Measurements from ENCODE around the gene GDPD4.

GDPD4 gene

GRCh38 chr11:77287615-77288273 is 13.7 kb downstream of the GDPD4 start:
- TF ChIP-seq JUND (IDR thresholded peaks at IDR 0.05; ENCODE audit: low read depth), result no peak
- no peak for DNase-seq (ENCODE audit: low read depth in 1 of 2, low spot score in 1 of 2)
- in situ Hi-C loops (cut with HindIII; ENCODE audit: low pct_unique_long_range_greater_than_20kb, low sequenced_read_pairs), result no loop called here

- DNase-seq (ENCODE audit: low read depth in 1 of 2, low spot score in 1 of 2), result no peak
- in situ Hi-C loops (cut with HindIII; ENCODE audit: low pct_unique_long_range_greater_than_20kb, low sequenced_read_pairs), result no loop called here
- no peak for TF ChIP-seq JUND (IDR thresholded peaks at IDR 0.05; ENCODE audit: low read depth)
Observed at GRCh38 chr11:77287136-77287535, 14.3 kb downstream of the GDPD4 start.

DNA sequence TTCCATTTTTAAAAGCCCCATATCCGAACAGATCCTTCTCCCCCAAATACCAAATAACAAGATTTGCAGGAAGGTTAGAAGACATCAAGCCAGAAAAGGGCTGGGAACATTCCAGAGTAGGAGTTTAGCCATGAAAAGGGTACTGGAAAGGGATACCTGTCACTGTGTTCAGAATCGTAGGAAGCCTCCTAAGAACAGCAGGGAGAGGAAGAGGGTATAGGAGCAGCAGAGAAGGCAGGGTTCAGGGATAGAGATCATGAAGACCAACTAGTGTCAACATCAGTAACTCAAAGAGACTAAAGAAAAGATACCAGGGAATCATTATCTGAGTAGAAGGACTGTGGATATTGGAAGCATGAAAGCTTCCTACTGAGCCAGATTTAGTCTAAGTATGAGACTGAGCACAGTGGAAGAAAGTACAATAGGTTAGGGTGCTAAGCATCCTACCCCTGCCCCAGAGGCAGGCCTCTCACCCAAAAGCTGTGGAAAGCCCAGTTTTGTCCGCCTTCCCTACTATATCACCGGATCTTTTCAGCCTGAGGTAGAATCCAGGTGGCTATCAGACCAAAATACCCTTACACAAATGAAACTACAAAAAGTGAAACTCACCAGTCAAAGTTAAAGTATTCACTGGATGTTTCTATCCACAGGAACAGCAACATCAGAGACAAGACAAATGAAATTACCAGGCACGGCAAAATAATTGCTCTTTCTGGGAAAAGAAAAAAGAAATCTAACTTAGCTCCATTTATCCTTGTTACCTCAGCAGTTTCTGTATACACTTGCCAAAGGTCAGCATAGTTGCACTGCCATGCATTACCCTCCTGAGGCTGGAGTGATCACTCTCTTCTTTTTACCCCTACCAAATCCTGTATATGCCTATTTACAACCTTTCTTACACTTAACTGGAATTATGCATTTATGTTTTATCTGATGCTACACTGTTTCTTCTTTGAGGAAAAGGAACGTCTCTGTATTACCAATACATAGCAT is 16.7 kb downstream of the GDPD4 start:
- TF ChIP-seq JUND (IDR thresholded peaks at IDR 0.05; ENCODE audit: low read depth), result no peak
- in situ Hi-C loops (cut with HindIII; ENCODE audit: low pct_unique_long_range_greater_than_20kb, low sequenced_read_pairs), result no loop called here
- no peak for DNase-seq (ENCODE audit: low read depth in 1 of 2, low spot score in 1 of 2)

DNA sequence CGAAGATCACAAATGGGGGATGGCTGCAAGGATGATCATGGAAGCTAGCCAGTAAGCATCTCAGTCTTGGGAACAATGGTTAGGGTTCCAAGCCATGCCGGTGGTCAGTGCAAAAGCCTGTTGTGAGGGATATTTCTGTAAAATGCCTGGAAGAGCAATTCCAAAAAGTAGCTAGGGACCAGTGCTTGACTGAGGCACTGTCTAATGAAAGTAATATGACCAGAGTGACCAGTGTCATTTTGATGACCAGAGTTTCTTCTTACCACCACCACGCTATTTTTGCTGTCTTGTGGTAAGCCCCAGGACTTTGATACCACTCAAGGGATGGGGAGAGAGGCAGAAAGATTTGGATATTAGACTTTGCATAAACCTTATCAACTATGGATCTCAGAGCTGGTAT is 18.4 kb downstream of the GDPD4 start:
- TF ChIP-seq JUND (IDR thresholded peaks at IDR 0.05; ENCODE audit: low read depth), result no peak
- no peak for DNase-seq (ENCODE audit: low read depth in 1 of 2, low spot score in 1 of 2)
- in situ Hi-C loops (cut with HindIII; ENCODE audit: low pct_unique_long_range_greater_than_20kb, low sequenced_read_pairs), result no loop called here

DNA sequence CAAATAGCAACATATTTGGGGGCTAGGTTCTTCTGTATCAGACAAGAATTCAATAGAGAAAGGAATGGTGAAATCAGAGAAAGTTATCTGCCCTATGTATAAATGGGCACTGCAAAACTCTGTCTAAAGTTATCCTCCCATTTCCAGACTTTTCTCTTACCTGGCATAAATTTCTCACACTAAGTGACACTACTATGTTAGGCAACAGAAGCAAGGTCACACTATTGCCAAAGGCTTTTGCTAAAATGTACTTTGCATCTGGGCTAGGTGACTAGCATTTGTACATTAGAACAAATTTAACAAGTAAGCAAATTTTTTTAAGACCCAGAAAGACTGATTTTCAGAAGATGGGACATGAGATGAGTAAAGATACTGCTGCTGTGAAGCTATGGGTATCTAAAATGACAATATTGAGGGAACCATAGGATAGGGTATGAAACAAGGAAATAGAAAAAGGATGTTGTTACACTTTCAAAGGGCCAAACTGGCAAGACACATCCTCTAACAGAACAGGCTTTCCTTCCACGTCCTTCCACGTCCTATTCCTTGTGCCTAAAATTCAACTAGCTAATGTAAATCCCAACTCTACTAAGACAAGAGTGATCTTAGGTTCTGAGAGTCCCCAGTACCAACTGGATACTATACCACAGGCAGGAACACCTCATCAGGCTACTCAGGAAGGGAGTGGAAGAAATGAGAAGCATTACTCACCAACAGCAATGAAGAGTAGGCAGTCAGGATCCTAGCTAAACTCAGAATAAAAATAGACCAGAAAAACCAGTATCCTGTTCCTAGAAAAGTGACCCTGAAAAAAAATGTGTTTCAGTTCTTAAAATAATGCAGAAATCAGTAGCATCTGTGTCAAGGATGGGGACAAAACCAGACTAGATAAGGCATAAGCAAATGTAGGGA is 22.6 kb downstream of the GDPD4 start:
- in situ Hi-C loops (cut with HindIII; ENCODE audit: low pct_unique_long_range_greater_than_20kb, low sequenced_read_pairs), result no loop called here
- no peak for DNase-seq (ENCODE audit: low read depth in 1 of 2, low spot score in 1 of 2)
- no peak for TF ChIP-seq JUND (IDR thresholded peaks at IDR 0.05; ENCODE audit: low read depth)

DNA sequence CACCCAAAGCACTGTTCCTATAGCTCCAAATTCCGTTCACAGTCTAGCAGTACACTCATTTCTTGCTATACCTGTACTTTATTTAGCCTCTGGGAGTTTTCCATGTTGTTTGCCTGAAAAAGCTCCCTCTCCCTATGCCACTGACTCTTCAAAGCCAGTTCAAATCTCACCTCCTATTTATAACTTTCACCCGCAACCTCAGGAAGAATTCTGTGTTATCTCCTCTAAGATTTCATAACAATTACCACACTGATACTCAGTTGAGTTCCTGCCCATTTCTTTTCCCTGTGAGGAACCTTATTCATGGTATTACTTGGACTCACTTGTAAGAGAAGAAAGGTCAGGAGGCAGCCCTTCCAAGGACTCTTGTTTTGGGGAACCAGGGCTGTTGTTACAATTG is 25.2 kb downstream of the GDPD4 start:
- TF ChIP-seq JUND (IDR thresholded peaks at IDR 0.05; ENCODE audit: low read depth), result no peak
- in situ Hi-C loops (cut with HindIII; ENCODE audit: low pct_unique_long_range_greater_than_20kb, low sequenced_read_pairs), result no loop called here
- no peak for DNase-seq (ENCODE audit: low read depth in 1 of 2, low spot score in 1 of 2)

GRCh38 chr11:77270921-77271320 is 30.6 kb downstream of the GDPD4 start:
- TF ChIP-seq JUND (IDR thresholded peaks at IDR 0.05; ENCODE audit: low read depth), result no peak
- DNase-seq (ENCODE audit: low read depth in 1 of 2, low spot score in 1 of 2), result peak in 1 of 2 experiments; percentile 34
- in situ Hi-C loops (cut with HindIII; ENCODE audit: low pct_unique_long_range_greater_than_20kb, low sequenced_read_pairs), result no loop called here

DNA sequence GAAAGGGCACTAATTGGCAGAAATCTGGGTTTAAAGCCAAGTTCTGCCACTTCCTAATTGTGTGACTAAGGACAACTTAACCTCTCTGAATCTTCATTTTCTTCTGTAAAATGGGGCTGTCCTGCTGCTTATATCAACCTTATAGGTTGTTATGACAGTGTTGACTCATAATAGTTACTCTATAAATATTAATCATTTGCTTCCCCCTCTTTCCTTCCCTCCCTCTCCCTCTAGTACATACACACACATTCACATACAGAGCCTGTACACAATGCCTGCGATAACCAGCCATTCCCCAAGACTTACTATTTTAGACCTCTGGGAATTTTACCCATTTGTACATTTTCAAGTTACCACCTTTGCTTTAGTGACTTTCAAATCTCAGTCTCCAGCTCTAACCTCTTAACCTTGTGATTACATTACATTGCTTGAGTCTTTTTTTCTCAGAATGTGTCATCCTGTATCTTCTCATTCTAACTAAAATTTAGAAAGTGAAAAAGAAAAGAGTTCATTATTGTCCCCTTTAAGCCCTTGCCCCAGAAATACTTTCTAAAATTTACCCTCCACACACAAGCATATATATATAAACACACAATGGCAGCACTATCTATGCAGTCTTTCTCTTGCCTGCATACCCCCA is 31.9 kb downstream of the GDPD4 start:
- DNase-seq (ENCODE audit: low read depth in 1 of 2, low spot score in 1 of 2), result no peak
- in situ Hi-C loops (cut with HindIII; ENCODE audit: low pct_unique_long_range_greater_than_20kb, low sequenced_read_pairs), result no loop called here
- TF ChIP-seq JUND (IDR thresholded peaks at IDR 0.05; ENCODE audit: low read depth), result no peak

- no peak for DNase-seq (ENCODE audit: low read depth in 1 of 2, low spot score in 1 of 2)
- TF ChIP-seq JUND (IDR thresholded peaks at IDR 0.05; ENCODE audit: low read depth), result no peak
Observed at GRCh38 chr11:77267962-77268361, 33.5 kb downstream of the GDPD4 start.

GRCh38 chr11:77266766-77267165 is 34.7 kb downstream of the GDPD4 start:
- DNase-seq (ENCODE audit: low read depth in 1 of 2, low spot score in 1 of 2), result no peak
- in situ Hi-C loops (cut with HindIII; ENCODE audit: low pct_unique_long_range_greater_than_20kb, low sequenced_read_pairs), result no loop called here
- TF ChIP-seq JUND (IDR thresholded peaks at IDR 0.05; ENCODE audit: low read depth), result no peak

More at GRCh38 chr11:77267962-77268361, 33.5 kb downstream of the GDPD4 start:
- in situ Hi-C loops (cut with HindIII; ENCODE audit: low pct_unique_long_range_greater_than_20kb, low sequenced_read_pairs), result no loop called here

GRCh38 chr11:77262803-77263202 is 38.7 kb downstream of the GDPD4 start:
- in situ Hi-C loops (cut with HindIII; ENCODE audit: low pct_unique_long_range_greater_than_20kb, low sequenced_read_pairs), result no loop called here
- DNase-seq (ENCODE audit: low read depth in 1 of 2, low spot score in 1 of 2), result no peak
- TF ChIP-seq JUND (IDR thresholded peaks at IDR 0.05; ENCODE audit: low read depth), result no peak

- no peak for TF ChIP-seq JUND (IDR thresholded peaks at IDR 0.05; ENCODE audit: low read depth)
- no peak for DNase-seq (ENCODE audit: low read depth in 1 of 2, low spot score in 1 of 2)
- in situ Hi-C loops (cut with HindIII; ENCODE audit: low pct_unique_long_range_greater_than_20kb, low sequenced_read_pairs), result no loop called here
Observed at GRCh38 chr11:77259641-77260040, 41.8 kb downstream of the GDPD4 start.
